Activated CD4-positive, alpha-beta T cell treated with anti-CD3 and anti-CD28 coated beads for 24 hours (primary cell): ENCODE data around the gene RASSF5.

ENCODE experiments used
- DNase-seq, 2 donors: peaks; one replicate each; pipeline ENCODE4 v3.0.0-alpha.2; 2020; ENCODE audit warnings: low read depth in 2 of 2

The RASSF5 gene

GRCh38 chr1:206514813-206515387 is 7.6 kb downstream of the RASSF5 start:
- DNase-seq = no peak

- DNase-seq = no peak
Measured at GRCh38 chr1:206516728-206516990, 9.3 kb downstream of the RASSF5 start.

- no peak for DNase-seq
Measured at GRCh38 chr1:206517784-206518183, 10.5 kb downstream of the RASSF5 start.

GRCh38 chr1:206518206-206518605 is 10.9 kb downstream of the RASSF5 start:
- no peak for DNase-seq

GRCh38 chr1:206518743-206519142 is 11.4 kb downstream of the RASSF5 start:
- no peak for DNase-seq

GRCh38 chr1:206521127-206521526 is 13.8 kb downstream of the RASSF5 start:
- no peak for DNase-seq

GRCh38 chr1:206521694-206522402 is 14.5 kb downstream of the RASSF5 start:
- no peak for DNase-seq

- DNase-seq = no peak
Measured at GRCh38 chr1:206524739-206525364, 17.5 kb downstream of the RASSF5 start.

GRCh38 chr1:206526064-206526911 is 19.0 kb downstream of the RASSF5 start:
- DNase-seq = no peak

- no peak for DNase-seq
Measured at GRCh38 chr1:206529425-206529824, 22.1 kb downstream of the RASSF5 start.

- no peak for DNase-seq
Measured at GRCh38 chr1:206532368-206532767, 25.0 kb downstream of the RASSF5 start.

- no peak for DNase-seq
Measured at GRCh38 chr1:206534552-206534951, 27.2 kb downstream of the RASSF5 start.

- no peak for DNase-seq
Measured at GRCh38 chr1:206535853-206536188, 28.5 kb downstream of the RASSF5 start.

- no peak for DNase-seq
Measured at GRCh38 chr1:206537141-206537540, 29.8 kb downstream of the RASSF5 start.

- DNase-seq = no peak
Measured at GRCh38 chr1:206538086-206538770, 30.9 kb downstream of the RASSF5 start.

GRCh38 chr1:206538901-206539640 is 31.7 kb downstream of the RASSF5 start:
- no peak for DNase-seq

GRCh38 chr1:206540044-206540780 is 32.9 kb downstream of the RASSF5 start:
- no peak for DNase-seq

GRCh38 chr1:206541236-206541833 is 34.0 kb downstream of the RASSF5 start:
- DNase-seq = no peak

- peak; percentile 83 to 84 for DNase-seq
Measured at GRCh38 chr1:206544562-206545257, 37.4 kb downstream of the RASSF5 start.

- DNase-seq = no peak
Measured at GRCh38 chr1:206545351-206545750, 38.0 kb downstream of the RASSF5 start.
